GM23248 (cell line): ENCODE results near the gene CERT1.

Source experiments
- EZH2 ChIP-seq: fragments of 200-600 bp; sonication (generic); IDR thresholded peaks from 2 replicates; pipeline ENCODE4 v1.6.1; 2018; ENCODE audit warnings: antibody characterized with exemption, mild to moderate bottlenecking; ENCODE audit not compliant: insufficient read depth, poor library complexity, severe bottlenecking
- EZH2phosphoT487 ChIP-seq: fragments of 200-600 bp; sonication (generic); IDR thresholded peaks from 2 replicates; pipeline ENCODE4 v1.6.1; 2018; ENCODE audit warnings: antibody characterized with exemption, moderate library complexity, mild to moderate bottlenecking, low read depth; ENCODE audit not compliant: insufficient read depth

GRCh38 chr5:75433814-75434506 is 77.5 kb downstream of the CERT1 start:
- TF ChIP-seq EZH2 (no peak), EZH2phosphoT487 (no peak)
